H9 (cell line): ENCODE data around the gene TRAPPC13. TPM values are rescaled to one million over a fixed set of nuclear protein-coding genes. Genes with fewer than 3 reads are reported as not detected.

ENCODE experiments used
- DNase-seq: peaks from one replicate; pipeline ENCODE4 v3.0.0-alpha.2; 2017
- H2AFZ ChIP-seq: one replicate; pipeline ENCODE4 v1.6.1; 2013; ENCODE audit warnings: mild to moderate bottlenecking, low read length, control low read depth, moderate library complexity
- H2AK5ac ChIP-seq: 2 replicates; pipeline ENCODE4 v1.6.1; 2013; ENCODE audit warnings: low read length, control low read depth, mixed read lengths; ENCODE audit not compliant: insufficient read length
- H2BK120ac ChIP-seq: one replicate; pipeline ENCODE4 v1.6.1; 2013; ENCODE audit warnings: low read depth, mild to moderate bottlenecking, low read length, control low read depth, inconsistent platforms; ENCODE audit not compliant: poor library complexity, severe bottlenecking
- H2BK12ac ChIP-seq: 2 replicates; pipeline ENCODE4 v1.6.1; 2013; ENCODE audit warnings: low read length, control low read depth, mixed read lengths, low read depth; ENCODE audit not compliant: insufficient read length
- H2BK15ac ChIP-seq: 2 replicates; pipeline ENCODE4 v1.6.1; 2013; ENCODE audit warnings: low read depth, low read length, control low read depth
- H2BK20ac ChIP-seq: one replicate; pipeline ENCODE4 v1.6.1; 2013; ENCODE audit warnings: low read depth, mild to moderate bottlenecking, low read length, control low read depth, inconsistent platforms; ENCODE audit not compliant: poor library complexity, severe bottlenecking
- H2BK5ac ChIP-seq: 2 replicates; pipeline ENCODE4 v1.6.1; 2013; ENCODE audit warnings: low read length, control low read depth, mixed read lengths; ENCODE audit not compliant: insufficient read length
- H3K14ac ChIP-seq: 2 replicates; pipeline ENCODE4 v1.6.1; 2013; ENCODE audit warnings: low read length, control low read depth; ENCODE audit not compliant: insufficient read depth
- H3K18ac ChIP-seq: 2 replicates; pipeline ENCODE4 v1.6.1; 2013; ENCODE audit warnings: low read depth, mild to moderate bottlenecking, mixed read lengths, low read length, control low read depth; ENCODE audit not compliant: insufficient read length
- H3K23ac ChIP-seq: 2 replicates; pipeline ENCODE4 v1.6.1; 2013; ENCODE audit warnings: low read length, control low read depth, mixed read lengths, low read depth; ENCODE audit not compliant: insufficient read length
- H3K23me2 ChIP-seq: 2 replicates; pipeline ENCODE4 v1.6.1; 2013; ENCODE audit warnings: low read depth, mild to moderate bottlenecking, mixed read lengths, low read length, control low read depth; ENCODE audit not compliant: insufficient read length, poor library complexity, severe bottlenecking
- H3K27ac ChIP-seq: 2 replicates; pipeline ENCODE4 v1.5.1; 2013; ENCODE audit warnings: low read length, control low read depth, mixed read lengths, low read depth; ENCODE audit not compliant: insufficient read length
- H3K27me3 ChIP-seq: 2 replicates; pipeline ENCODE4 v1.6.1; 2013; ENCODE audit warnings: low read length, control low read depth, inconsistent platforms; ENCODE audit not compliant: insufficient read depth
- H3K4ac ChIP-seq: 2 replicates; pipeline ENCODE4 v1.6.1; 2013; ENCODE audit warnings: low read depth, mild to moderate bottlenecking, control low read depth, inconsistent platforms, low read length, moderate library complexity
- H3K4me1 ChIP-seq: 2 replicates; pipeline ENCODE4 v1.6.1; 2013; ENCODE audit warnings: low read length, control low read depth, inconsistent platforms; ENCODE audit not compliant: insufficient read depth
- H3K4me2 ChIP-seq: 2 replicates; pipeline ENCODE4 v1.6.1; 2013; ENCODE audit warnings: low read length, control low read depth, mixed read lengths; ENCODE audit not compliant: insufficient read length, insufficient read depth
- H3K56ac ChIP-seq: 2 replicates; pipeline ENCODE4 v1.6.1; 2013; ENCODE audit warnings: low read depth, mild to moderate bottlenecking, mixed read lengths, low read length, control low read depth; ENCODE audit not compliant: insufficient read length
- H3K79me1 ChIP-seq: 2 replicates; pipeline ENCODE4 v1.6.1; 2013; ENCODE audit warnings: low read depth, mild to moderate bottlenecking, moderate library complexity, low read length, control low read depth, inconsistent platforms; ENCODE audit not compliant: insufficient read depth, poor library complexity, severe bottlenecking
- H3K79me2 ChIP-seq: 2 replicates; pipeline ENCODE4 v1.6.1; 2013; ENCODE audit warnings: low read length, control low read depth, inconsistent platforms; ENCODE audit not compliant: insufficient read depth
- H3K9ac ChIP-seq: 2 replicates; pipeline ENCODE4 v1.6.1; 2013; ENCODE audit warnings: low read length, control low read depth, mixed read lengths; ENCODE audit not compliant: insufficient read length; ENCODE audit errors: extremely low read depth
- H3K9me3 ChIP-seq: one replicate; pipeline ENCODE4 v1.6.1; 2013; ENCODE audit warnings: low read depth, low read length, inconsistent platforms; ENCODE audit not compliant: control insufficient read depth
- H3T11ph ChIP-seq: one replicate; pipeline ENCODE4 v1.6.1; 2013; ENCODE audit warnings: mild to moderate bottlenecking, low read length, control low read depth, inconsistent platforms
- H4K20me1 ChIP-seq: one replicate; pipeline ENCODE4 v1.6.1; 2013; ENCODE audit not compliant: control insufficient read depth, insufficient read length, insufficient read depth
- H4K5ac ChIP-seq: 2 replicates; pipeline ENCODE4 v1.6.1; 2013; ENCODE audit warnings: low read depth, mild to moderate bottlenecking, mixed read lengths, low read length, control low read depth; ENCODE audit not compliant: insufficient read length
- H4K8ac ChIP-seq: replicated peaks from 2 replicates; pipeline ENCODE4 v1.6.1; 2013; ENCODE audit warnings: low read length, control low read depth, mixed read lengths, low read depth; ENCODE audit not compliant: insufficient read length
- H4K91ac ChIP-seq: 2 replicates; pipeline ENCODE4 v1.6.1; 2013; ENCODE audit warnings: low read depth, mild to moderate bottlenecking, moderate library complexity, mixed read lengths, low read length, control low read depth; ENCODE audit not compliant: insufficient read length
- H3K27ac Mint-ChIP-seq, 3 experiments: 2 replicates in 2 of 3; 3 replicates in 1 of 3; pipeline ENCODE4 v1.8.0; 2020 to 2021; ENCODE audit warnings: mixed read lengths in 3 of 3, mild to moderate bottlenecking in 1 of 3, moderate library complexity in 1 of 3
- H3K27me3 Mint-ChIP-seq: 2 replicates; pipeline ENCODE4 v1.8.0; 2021; ENCODE audit warnings: low read depth, mild to moderate bottlenecking, moderate library complexity, mixed read lengths
- H3K36me3 Mint-ChIP-seq, 3 experiments: 2 replicates in 2 of 3; 3 replicates in 1 of 3; pipeline ENCODE4 v1.8.0; 2020 to 2021; ENCODE audit warnings: low read depth in 3 of 3, mixed read lengths in 3 of 3; ENCODE audit not compliant: insufficient read depth in 1 of 3
- H3K4me1 Mint-ChIP-seq, 2 experiments: 2 replicates each; pipeline ENCODE4 v1.8.0; 2020; ENCODE audit warnings: mixed read lengths in 2 of 2
- H3K4me3 Mint-ChIP-seq, 2 experiments: 2 replicates in 1 of 2; 3 replicates in 1 of 2; pipeline ENCODE4 v1.8.0; 2020 to 2021; ENCODE audit warnings: mild to moderate bottlenecking in 2 of 2, mixed read lengths in 2 of 2, moderate library complexity in 1 of 2
- H3K9me3 Mint-ChIP-seq, 2 experiments: 2 replicates in 1 of 2; 3 replicates in 1 of 2; pipeline ENCODE4 v1.8.0; 2020; ENCODE audit warnings: mild to moderate bottlenecking in 2 of 2, mixed read lengths in 2 of 2, moderate library complexity in 1 of 2
- WGBS: extraction: QIAGEN DNeasy Blood & Tissue Kit; methylation state at CpG from one replicate; pipeline ENCODE4 v1.1.7; 2013; ENCODE audit warnings: missing lambda C conversion rate, low lambda C conversion rate, mixed read lengths; ENCODE audit not compliant: insufficient read length; ENCODE audit errors: extremely low coverage; 5-methylcytosine and 5-hydroxymethylcytosine counted together
- total RNA-seq: library from RNA; stranded (reverse); gene quantifications from 2 replicates; pipeline ENCODE4 v1.2.1, GENCODE V29; 2021
- TF ChIP-seq, protein P1 (sequence below): fragments of 200-600 bp; sonication (generic); conservative IDR thresholded peaks from 3 replicates; pipeline ENCODE4 v1.8.0; 2021; ENCODE audit warnings: antibody characterized with exemption, mild to moderate bottlenecking

Gene TRAPPC13
- total RNA-seq, 1 experiment from 2014 or later: 16.7 TPM

DNA sequence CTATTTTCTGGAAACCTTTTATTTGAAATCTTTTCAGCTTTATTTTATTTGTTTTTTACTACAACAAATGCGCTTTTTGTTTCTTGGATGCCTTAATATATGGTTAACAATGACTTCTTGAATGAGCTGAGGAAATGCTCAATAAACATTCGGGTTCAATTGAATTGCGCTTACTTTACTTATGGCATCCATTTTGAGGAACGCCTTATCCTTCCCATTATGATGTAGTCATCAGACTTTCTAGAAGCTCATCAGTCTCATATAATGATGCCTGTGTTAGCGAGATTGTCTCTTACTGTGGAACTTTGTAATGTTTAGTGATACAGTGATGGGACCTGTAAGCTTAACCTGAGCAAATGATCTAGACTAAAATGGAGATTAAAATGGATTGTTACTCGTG lies 916 bp downstream of the TRAPPC13 start:
- Histone ChIP-seq H3K23ac (no peak overlapping the region), H3K4me1 (no peaks in the 10 kb centered on the region), H2BK120ac (no peak overlapping the region), H4K91ac (no peak overlapping the region), H3K27ac (no peak overlapping the region), H3K9ac (peak overlapping the region; percentile 34), H3K79me1 (no peaks in the 10 kb centered on the region), H3K9me3 (no peaks in the 10 kb centered on the region), H3K23me2 (no peaks in the 10 kb centered on the region), H3K4ac (no peak overlapping the region), H3K79me2 (peaks cover 8% of the 10 kb centered on the region; the same call in 1 of the 2 replicates), H2BK5ac (no peak overlapping the region), H2BK15ac (no peak overlapping the region), H2AK5ac (no peak overlapping the region), H4K8ac (no peak overlapping the region), H2BK12ac (no peak overlapping the region), H4K5ac (no peak overlapping the region), H2BK20ac (no peak overlapping the region), H3K27me3 (no peaks in the 10 kb centered on the region), H3K56ac (no peak overlapping the region), H3T11ph (no peak overlapping the region), H4K20me1 (no peaks in the 10 kb centered on the region), H3K18ac (no peak overlapping the region), H3K14ac (no peak overlapping the region), H2AFZ (no peak overlapping the region), H3K4me2 (peak overlapping the region; percentile 99)
- no peaks in the 10 kb centered on the region for H3K9me3 Mint-ChIP-seq
- H3K27me3 Mint-ChIP-seq: no peaks in the 10 kb centered on the region
- no peak for DNase-seq
- no peak overlapping the region; a peak in 3 of 7 replicates for H3K27ac Mint-ChIP-seq
- H3K4me3 Mint-ChIP-seq: peak overlapping the region; percentile 95
- no CpG with 5 or more reads among the region's 6 CpGs for WGBS
- peaks cover 11 to 12% of the 10 kb centered on the region in 2 experiments for H3K4me1 Mint-ChIP-seq
- TF ChIP-seq, protein P1, sequence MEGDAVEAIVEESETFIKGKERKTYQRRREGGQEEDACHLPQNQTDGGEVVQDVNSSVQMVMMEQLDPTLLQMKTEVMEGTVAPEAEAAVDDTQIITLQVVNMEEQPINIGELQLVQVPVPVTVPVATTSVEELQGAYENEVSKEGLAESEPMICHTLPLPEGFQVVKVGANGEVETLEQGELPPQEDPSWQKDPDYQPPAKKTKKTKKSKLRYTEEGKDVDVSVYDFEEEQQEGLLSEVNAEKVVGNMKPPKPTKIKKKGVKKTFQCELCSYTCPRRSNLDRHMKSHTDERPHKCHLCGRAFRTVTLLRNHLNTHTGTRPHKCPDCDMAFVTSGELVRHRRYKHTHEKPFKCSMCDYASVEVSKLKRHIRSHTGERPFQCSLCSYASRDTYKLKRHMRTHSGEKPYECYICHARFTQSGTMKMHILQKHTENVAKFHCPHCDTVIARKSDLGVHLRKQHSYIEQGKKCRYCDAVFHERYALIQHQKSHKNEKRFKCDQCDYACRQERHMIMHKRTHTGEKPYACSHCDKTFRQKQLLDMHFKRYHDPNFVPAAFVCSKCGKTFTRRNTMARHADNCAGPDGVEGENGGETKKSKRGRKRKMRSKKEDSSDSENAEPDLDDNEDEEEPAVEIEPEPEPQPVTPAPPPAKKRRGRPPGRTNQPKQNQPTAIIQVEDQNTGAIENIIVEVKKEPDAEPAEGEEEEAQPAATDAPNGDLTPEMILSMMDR: no peak
- H3K36me3 Mint-ChIP-seq: peaks cover 0 to 9% (median 6%) of the 10 kb centered on the region in 3 experiments; a peak in 5 of 7 replicates
